ENCODE data around the gene SPRR1B.

SPRR1B gene, protein sequence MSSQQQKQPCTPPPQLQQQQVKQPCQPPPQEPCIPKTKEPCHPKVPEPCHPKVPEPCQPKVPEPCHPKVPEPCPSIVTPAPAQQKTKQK

DNA sequence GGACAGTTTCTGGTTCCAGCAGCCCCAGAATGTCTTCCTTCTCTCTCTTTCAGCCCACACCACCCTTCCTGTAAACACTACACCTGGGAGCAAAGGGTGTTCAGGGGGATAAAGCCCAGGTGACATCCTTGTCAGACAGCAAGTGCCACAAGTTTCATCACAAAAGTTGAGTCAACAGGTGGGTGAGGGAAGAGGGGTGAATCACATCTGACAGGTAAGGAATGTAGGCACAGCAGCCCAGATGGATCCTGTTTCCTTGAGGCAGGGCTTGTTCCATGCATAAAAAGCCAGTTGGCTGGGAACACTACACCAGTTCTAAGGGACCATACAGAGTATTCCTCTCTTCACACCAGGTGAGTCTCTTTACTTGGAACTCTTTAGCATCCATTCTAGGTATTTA lies at the start of gene SPRR1B:
SPRR1B (plus strand) TSS at position 309 of the 400 bp plus-strand sequence. CDS start 1,143 bp downstream, outside the sequence.
- Mint-ChIP-seq H3K4me1 (no peaks in the 10 kb centered on the region), H3K27ac (no peak within 1 kb of the TSS), H3K9me3 (no peaks in the 10 kb centered on the region), H3K27me3 (ENCODE audit: low read depth) (peaks cover 9% of the 10 kb centered on the region), H3K36me3 (ENCODE audit: low read depth) (no peaks in the 10 kb centered on the region), H3K4me3 (no peak within 1 kb of the TSS)
- TF ChIP-seq, protein P1, sequence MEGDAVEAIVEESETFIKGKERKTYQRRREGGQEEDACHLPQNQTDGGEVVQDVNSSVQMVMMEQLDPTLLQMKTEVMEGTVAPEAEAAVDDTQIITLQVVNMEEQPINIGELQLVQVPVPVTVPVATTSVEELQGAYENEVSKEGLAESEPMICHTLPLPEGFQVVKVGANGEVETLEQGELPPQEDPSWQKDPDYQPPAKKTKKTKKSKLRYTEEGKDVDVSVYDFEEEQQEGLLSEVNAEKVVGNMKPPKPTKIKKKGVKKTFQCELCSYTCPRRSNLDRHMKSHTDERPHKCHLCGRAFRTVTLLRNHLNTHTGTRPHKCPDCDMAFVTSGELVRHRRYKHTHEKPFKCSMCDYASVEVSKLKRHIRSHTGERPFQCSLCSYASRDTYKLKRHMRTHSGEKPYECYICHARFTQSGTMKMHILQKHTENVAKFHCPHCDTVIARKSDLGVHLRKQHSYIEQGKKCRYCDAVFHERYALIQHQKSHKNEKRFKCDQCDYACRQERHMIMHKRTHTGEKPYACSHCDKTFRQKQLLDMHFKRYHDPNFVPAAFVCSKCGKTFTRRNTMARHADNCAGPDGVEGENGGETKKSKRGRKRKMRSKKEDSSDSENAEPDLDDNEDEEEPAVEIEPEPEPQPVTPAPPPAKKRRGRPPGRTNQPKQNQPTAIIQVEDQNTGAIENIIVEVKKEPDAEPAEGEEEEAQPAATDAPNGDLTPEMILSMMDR (IDR thresholded peaks at IDR 0.05; ENCODE audit: unreplicated experiment in 3 of 3), result no peak

DNA sequence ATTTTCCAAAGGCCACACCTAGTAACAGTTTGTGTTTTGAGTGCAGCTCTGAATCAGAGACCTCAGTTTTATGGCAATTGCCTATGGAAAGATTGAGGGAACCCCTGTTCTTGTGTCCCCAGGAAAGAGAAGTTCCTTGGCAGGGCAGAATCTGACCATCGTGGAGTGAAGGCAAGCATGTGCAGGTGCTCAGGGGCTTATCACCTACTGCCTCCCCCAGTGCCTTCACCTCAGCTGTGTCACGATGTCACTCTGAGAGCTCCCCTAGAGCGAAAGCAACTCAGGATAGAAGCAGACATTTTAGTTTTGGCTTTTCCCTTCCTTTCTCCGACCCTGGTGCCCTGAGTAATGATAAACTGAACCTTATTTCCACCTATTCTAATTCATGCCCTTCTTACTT lies 48.9 kb upstream of the SPRR1B start:
- no peaks in the 10 kb centered on the region for H3K9me3 Mint-ChIP-seq
- H3K36me3 Mint-ChIP-seq (ENCODE audit: low read depth), result no peaks in the 10 kb centered on the region
- H3K4me3 Mint-ChIP-seq, result no peak overlapping the region
- H3K27me3 Mint-ChIP-seq (ENCODE audit: low read depth), result peaks cover 18% of the 10 kb centered on the region
- no peak overlapping the region for H3K27ac Mint-ChIP-seq
- TF ChIP-seq, protein P1 (IDR thresholded peaks at IDR 0.05; ENCODE audit: unreplicated experiment in 3 of 3), result no peak
- peaks cover 8% of the 10 kb centered on the region for H3K4me1 Mint-ChIP-seq

DNA sequence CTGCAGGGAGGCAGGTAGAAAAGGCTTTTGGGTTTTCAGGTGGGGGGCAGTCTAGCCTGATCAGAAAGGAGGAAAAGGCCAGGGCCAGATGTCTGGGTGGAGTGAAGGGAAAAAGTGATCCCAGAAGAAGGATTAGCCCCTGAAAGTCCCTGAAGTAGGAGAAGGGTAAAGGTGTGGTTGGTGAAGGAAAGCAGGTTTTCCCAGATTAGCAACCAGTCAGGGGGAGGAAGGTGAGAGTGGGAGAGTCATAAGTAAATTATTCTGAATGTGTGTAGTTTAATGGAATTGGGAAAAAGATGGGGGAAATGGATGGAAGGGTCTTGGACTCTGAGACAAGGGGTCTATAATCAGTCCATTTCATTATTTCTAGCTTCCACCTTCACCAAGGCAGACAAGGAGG lies 47.8 kb upstream of the SPRR1B start:
- Mint-ChIP-seq H3K27ac (no peak overlapping the region), H3K4me3 (no peak overlapping the region), H3K36me3 (ENCODE audit: low read depth) (no peaks in the 10 kb centered on the region), H3K9me3 (no peaks in the 10 kb centered on the region), H3K4me1 (peaks cover 8% of the 10 kb centered on the region), H3K27me3 (ENCODE audit: low read depth) (peaks cover 18% of the 10 kb centered on the region)
- TF ChIP-seq, protein P1 (IDR thresholded peaks at IDR 0.05; ENCODE audit: unreplicated experiment in 3 of 3), result no peak

DNA sequence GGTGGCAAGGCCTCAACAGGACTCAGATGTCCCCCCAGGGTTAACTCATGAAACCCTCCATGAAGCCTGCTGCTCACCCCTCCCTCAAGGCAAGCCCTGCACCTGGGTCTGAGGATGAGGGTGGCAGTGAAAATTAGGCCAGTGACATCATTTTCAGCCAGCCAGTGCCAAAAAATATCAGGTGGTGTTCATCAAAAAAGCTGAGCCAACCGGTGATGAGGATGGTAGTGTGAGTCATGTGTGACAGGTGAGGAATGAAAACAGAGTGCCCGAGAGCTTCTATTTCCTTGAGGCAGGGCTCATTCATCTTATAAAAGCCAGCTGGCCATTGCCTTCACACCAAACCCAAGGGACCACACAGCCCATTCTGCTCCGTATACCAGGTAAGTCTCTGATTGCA lies 47.3 kb upstream of the SPRR1B start, which contains the start of gene SPRR1A:
SPRR1A (plus strand) TSS at position 339 of the 400 bp plus-strand sequence. CDS start 1,150 bp downstream, outside the sequence.
- H3K9me3 Mint-ChIP-seq, result no peaks in the 10 kb centered on the region
- no peak within 1 kb of the TSS for H3K27ac Mint-ChIP-seq
- peaks cover 18% of the 10 kb centered on the region for H3K27me3 Mint-ChIP-seq (ENCODE audit: low read depth)
- TF ChIP-seq, protein P1 (IDR thresholded peaks at IDR 0.05; ENCODE audit: unreplicated experiment in 3 of 3), result no peak
- H3K36me3 Mint-ChIP-seq (ENCODE audit: low read depth), result no peaks in the 10 kb centered on the region
- no peak within 1 kb of the TSS for H3K4me3 Mint-ChIP-seq
- peaks cover 8% of the 10 kb centered on the region for H3K4me1 Mint-ChIP-seq

DNA sequence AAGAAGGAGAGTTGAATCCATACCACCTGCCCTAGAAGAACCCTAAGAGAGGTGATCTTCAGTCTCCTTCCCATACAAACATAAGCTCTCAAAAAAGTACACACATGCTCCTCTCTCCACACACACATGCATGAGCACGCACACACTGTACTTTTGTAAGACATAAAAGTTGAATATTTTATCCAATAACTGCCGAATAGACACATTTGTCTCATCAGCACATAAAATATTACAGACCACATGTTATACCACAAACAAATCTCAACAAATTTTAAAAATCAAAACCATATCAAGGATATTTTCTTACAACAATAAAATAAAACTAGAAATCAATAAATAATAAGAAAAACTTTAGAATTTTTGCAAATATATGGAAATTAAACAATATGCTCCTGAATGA lies 44.4 kb upstream of the SPRR1B start:
- Mint-ChIP-seq H3K36me3 (ENCODE audit: low read depth) (no peaks in the 10 kb centered on the region), H3K9me3 (no peaks in the 10 kb centered on the region), H3K4me3 (no peak overlapping the region), H3K4me1 (peaks cover 8% of the 10 kb centered on the region), H3K27me3 (ENCODE audit: low read depth) (peaks cover 5% of the 10 kb centered on the region), H3K27ac (no peak overlapping the region)
- TF ChIP-seq, protein P1 (IDR thresholded peaks at IDR 0.05; ENCODE audit: unreplicated experiment in 3 of 3), result no peak

DNA sequence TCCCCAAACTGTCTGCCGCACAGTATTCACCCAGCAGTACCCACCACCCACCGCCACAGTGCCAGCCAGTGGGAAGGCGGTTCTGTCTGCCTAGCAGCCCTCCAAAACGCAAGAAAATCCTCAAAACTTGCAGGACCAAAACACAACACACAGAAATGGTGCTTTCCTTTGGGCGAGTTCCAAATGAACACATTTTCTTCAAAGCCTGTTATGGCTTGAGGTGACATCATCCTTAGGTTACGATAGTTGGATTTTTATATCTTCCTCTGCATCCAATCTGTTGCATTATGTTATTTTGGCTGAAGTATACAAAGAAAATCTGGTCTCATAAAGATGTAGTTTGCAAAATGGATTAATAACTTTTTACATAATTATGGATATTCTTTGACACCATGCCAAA lies 37.8 kb upstream of the SPRR1B start:
- Mint-ChIP-seq H3K4me1 (no peaks in the 10 kb centered on the region), H3K9me3 (peaks cover 6% of the 10 kb centered on the region), H3K27me3 (ENCODE audit: low read depth) (peaks cover 4% of the 10 kb centered on the region), H3K4me3 (no peak overlapping the region), H3K36me3 (ENCODE audit: low read depth) (no peaks in the 10 kb centered on the region), H3K27ac (no peak overlapping the region)
- TF ChIP-seq, protein P1 (IDR thresholded peaks at IDR 0.05; ENCODE audit: unreplicated experiment in 3 of 3), result no peak
